Activated effector memory CD4-positive, alpha-beta T cell treated with anti-CD3 and anti-CD28 coated beads, Interleukin-2, amount 50 U/mL, for 16 hours (primary cell): Measurements from ENCODE around the gene EDN1.
"Not testable (repeated sequence)": the region's sequence is repeated elsewhere in the genome, so short reads cannot be mapped to it uniquely, and the experiment has no call there.

Experiments used
- DNase-seq: peaks from one replicate; pipeline ENCODE4 v3.0.0-alpha.2; 2020

EDN1 gene

DNA sequence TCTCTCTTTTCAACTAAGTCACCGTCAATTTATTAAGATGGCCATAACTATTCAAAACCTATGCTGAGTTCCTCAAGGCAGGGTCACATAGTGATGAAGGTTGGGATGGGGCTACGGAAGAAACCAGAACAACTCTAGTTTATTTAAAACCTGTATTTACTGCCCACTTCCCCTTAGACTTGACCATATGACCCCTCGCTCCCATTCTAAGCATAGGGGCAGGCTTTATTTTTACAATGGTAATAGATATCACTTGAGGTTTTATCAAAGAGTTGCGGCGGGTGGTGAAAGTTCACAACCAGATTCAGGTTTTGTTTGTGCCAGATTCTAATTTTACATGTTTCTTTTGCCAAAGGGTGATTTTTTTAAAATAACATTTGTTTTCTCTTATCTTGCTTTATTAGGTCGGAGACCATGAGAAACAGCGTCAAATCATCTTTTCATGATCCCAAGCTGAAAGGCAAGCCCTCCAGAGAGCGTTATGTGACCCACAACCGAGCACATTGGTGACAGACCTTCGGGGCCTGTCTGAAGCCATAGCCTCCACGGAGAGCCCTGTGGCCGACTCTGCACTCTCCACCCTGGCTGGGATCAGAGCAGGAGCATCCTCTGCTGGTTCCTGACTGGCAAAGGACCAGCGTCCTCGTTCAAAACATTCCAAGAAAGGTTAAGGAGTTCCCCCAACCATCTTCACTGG, 5.5 kb downstream of the EDN1 start:
- no peak for DNase-seq

DNA sequence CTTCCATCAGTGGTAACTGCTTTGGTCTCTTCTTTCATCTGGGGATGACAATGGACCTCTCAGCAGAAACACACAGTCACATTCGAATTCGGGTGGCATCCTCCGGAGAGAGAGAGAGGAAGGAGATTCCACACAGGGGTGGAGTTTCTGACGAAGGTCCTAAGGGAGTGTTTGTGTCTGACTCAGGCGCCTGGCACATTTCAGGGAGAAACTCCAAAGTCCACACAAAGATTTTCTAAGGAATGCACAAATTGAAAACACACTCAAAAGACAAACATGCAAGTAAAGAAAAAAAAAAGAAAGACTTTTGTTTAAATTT, 6.1 kb downstream of the EDN1 start:
- DNase-seq: no peak

DNA sequence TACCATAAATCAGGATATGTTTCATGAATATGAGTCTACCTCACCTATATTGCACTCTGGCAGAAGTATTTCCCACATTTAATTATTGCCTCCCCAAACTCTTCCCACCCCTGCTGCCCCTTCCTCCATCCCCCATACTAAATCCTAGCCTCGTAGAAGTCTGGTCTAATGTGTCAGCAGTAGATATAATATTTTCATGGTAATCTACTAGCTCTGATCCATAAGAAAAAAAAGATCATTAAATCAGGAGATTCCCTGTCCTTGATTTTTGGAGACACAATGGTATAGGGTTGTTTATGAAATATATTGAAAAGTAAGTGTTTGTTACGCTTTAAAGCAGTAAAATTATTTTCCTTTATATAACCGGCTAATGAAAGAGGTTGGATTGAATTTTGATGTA, 6.4 kb downstream of the EDN1 start:
- DNase-seq: no peak

DNA sequence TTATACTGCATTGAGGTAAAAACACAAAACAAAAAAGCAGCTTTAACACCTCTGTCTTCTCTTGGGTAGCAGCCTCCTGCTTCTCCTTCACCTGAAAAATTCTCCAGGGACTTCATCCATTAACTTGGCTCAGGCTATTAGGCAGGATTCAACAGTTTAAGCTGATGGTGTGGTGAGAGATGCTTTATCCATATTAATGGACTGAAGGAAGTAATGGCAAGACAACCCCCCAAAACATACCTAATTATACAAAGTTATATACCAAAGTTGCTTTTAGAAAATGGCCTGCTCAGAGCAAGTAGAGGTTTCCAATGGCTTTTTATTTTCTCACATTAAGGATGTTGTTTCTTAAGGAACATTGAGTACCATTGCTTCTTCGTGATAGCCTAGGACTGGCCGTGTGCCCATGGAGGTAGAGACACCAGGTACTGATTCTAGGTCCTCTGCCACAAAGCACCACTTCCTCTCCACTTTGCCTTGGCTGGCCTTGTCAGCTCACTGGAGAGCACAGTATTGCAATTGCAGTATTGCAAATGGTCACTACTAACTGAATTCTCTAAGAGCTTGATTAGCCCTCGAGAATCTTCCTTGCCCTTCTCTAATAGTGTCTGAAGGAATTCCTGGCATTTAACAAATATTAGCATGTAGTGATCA, 7.3 kb downstream of the EDN1 start:
- no peak for DNase-seq

DNA sequence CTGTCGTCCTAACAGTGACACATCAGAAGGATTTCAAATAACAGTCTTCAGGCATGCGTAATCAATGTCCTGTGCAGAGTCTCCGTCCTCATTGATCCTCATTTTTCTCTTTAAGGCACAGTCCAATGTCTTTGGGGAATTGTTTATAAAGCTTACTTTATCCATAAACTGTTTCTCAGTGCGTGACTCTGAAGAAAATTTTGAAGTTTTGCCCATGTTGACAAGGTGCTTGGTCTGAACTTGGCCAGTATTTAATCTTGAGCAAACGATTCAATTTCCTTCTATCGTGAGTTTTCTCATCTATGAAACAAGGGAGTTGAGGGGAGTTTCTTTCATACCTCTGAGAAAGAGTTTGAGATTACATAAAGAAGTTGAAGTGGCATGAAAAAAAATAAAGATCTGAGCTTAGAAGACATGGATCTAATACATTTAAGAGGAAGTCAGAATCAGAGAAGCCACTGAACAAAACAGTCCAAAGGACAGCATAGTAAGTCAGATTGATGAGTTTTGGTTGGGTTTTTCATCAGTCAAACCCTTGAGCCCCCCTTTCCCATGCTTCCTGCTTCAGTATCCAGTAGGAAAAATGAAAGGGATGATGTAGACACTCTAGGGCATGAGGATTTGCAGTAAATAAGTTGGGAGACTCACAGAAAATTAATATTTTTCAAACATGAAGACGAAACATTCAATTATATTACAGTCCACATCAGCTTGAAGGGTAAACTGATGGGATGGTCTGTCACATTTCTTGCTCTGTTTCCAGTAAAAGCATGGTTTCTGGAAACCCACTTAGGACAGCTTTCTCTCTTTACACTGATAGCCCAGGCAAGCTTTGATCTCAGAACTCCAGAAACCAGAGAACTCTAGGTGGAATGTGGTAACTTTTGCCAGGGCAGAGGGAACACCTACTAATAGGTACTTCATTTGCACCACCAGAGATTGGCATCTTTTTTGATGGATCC, 8.1 kb downstream of the EDN1 start:
- DNase-seq: no peak

DNA sequence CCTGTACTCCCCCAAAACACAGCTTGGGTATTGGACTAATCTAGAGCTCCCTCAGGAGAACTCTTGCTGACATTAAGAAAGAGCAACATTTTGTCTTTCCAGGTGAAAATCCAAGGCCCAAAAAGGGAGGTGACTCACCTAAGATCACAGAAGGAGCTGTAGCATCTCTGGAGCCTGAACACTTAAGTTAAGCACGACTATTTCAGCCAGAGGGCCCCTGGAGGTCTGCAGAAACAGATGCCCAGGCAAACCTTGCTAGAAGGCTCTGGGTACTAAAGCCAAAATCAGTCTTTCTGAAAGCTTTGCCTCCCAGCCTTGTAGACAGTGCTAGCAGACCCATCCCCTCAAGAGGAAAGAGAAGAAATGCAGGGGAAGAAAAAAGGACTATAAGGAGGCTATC, 8.8 kb downstream of the EDN1 start:
- DNase-seq: no peak

DNA sequence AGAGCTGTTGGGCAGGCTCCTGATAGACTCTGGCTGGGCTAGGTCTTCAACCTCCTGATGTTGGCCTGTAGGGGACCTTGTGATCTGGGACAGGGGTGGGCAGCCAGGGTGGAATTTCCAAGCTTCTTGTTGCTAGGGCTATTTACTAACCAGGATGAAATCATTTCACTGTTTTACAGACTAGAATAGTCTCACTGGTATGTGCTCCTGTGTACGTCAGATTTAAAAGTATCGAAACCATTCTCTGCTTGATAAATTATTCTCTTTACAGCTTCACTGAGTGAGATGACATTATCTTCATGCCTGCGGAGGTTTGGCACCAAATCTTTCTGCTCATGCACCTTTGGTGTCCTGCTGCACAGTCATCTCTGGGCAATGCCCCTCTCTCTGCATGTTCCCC, 10.9 kb downstream of the EDN1 start:
- DNase-seq: no peak

DNA sequence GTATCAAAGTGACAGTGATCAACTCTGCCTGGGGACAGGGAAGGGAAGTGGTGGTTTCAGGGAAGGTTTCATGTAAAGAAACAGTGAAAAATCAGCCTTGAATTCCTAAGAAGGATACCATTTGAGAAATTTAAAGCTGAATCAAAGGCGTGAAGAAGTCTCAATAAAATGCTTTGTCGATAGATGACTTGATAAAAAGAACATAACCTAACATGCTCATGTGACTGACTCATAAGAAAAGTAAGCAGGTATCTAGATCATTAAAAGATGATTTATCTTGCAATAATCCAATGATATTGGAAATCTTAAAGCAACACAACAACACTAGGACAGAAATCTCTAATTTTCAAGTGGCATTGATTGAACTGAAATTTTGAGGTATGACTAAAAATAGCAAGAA, 14.3 kb downstream of the EDN1 start:
- no peak for DNase-seq

DNA sequence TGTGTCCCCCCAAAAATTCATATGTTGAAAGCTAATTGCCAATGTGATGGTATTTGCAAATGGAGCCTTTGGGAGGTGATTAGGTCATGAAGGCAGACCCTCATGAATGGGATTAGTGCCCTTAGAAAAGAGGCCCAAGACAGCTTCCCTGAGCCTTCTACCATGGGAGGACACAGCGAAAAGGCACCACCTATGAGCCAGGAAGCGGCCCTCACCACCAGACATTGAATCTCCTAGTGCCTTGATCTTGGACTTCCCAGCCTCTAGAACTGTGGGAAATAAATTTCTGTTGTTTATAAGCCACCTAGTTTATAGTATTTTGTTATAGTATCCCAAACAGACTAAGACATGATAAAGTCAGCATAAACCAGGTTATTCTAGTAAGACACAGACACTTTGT, 18.9 kb downstream of the EDN1 start:
- no peak for DNase-seq

DNA sequence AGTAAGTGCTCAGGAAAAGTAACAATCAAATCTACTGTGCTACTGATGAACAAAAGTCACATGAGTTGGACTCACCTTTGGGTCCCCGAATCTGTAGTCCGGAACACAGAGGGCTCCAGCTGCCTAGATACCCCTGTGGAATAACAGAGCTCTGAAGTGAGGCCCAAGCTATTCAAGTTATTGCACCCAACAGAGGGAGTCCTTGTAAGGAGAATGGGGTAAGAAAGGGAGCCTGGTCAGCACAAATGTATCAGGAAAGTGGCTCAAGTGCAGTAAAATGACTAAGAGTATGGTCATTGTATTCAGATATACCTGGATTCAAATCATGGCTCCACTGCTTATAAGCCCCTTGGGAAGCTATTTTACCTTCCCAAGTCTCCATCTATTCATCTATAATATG, 20.9 kb downstream of the EDN1 start:
- no peak for DNase-seq

DNA sequence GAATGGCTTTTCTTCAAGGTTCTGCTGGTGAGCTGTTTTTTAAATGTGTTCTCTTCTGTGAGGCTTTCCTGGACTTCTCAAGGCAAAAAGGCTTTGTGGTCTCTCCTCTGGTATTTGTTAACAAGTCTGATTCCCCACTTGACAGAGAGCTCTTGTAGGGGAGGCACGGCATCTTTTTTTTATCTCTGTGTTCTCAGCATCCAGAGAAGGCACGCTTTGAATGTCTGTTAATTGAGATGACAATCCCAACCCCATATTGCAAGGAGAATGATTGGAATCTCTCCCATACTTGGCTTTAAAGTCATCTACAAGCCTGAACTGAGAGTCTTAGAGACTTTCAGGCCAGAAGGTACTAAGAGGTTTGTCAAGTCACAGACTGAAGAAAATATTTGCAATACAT, 22.6 kb downstream of the EDN1 start:
- no peak for DNase-seq

DNA sequence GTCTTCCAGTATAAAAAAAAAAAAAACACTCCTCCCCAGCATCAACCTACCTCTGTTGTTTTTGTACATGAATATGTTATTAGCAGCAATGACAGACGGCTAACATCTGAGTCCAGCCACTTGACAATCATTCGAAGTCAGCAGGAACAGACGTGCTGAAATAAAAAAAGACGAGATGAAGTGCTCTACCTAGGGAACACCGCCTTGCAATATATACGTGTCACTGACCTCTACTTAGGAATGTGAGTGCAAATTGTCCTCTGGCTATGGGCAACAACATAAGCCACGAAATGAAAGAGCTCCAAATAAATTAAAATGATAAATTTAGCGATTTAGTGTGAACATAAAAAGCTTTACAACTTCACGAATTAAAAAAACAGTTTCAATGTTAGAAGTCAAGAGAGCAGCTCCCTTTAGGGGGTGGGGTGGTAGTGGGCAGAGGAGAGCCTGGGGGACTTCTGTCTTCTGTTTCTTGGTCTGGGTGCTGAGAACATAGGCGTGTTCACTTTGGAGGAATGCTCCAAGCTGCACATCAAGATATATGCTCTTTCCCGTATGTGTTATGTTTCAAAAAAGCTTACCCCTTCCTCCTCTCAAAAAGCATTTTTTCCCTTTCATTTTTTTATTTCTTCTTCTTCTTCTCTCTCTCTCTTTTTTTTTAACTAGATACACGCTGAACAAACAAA, 23.3 kb downstream of the EDN1 start:
- DNase-seq: no peak

DNA sequence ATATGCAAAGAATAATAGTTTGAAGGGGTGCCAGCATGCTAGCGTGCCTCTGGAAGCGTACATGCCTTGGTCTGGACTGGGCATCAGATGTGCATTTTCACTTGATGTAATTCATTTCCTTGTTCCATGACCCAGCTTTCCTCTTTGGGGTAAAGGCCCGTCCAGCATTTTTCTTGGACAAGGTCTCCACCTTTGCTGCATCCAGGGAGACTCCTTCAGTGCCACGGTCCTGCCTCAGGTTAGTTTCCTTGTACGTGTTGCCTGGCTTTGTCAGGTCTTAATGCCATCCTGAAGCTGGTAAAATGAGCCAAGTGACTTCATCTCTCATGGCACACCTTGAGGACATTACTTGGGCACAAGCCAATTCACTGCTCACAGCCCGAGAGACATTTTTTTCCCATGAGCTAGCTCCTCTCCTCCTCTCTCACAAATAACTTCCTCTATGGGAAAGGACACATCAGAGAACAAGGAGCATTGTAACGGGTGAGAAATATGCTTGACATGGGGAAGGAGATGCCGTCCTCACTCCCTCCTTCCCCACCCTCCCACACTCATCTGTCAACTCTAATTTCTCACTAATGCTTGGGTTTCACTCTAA, 23.9 kb downstream of the EDN1 start:
- no peak for DNase-seq

DNA sequence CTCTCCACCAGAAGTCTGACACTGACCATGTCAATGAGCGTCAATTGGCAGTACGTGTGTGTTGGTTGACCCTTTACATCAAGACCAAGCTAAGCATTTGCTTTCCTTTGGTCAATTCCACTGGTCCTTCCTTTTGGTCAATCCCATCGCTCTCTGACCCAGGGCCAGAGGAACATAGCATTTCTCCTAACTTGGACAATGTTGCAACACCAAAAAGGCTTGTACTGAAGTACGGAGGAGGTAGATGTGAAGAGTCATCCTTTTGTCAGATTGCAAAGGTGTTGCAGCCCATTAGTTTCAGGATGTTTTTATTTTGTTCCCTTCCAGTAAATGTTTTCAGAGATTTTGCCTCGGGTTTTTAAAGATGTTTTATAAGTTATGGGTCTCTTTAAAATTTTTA, 24.6 kb downstream of the EDN1 start:
- DNase-seq: no peak

DNA sequence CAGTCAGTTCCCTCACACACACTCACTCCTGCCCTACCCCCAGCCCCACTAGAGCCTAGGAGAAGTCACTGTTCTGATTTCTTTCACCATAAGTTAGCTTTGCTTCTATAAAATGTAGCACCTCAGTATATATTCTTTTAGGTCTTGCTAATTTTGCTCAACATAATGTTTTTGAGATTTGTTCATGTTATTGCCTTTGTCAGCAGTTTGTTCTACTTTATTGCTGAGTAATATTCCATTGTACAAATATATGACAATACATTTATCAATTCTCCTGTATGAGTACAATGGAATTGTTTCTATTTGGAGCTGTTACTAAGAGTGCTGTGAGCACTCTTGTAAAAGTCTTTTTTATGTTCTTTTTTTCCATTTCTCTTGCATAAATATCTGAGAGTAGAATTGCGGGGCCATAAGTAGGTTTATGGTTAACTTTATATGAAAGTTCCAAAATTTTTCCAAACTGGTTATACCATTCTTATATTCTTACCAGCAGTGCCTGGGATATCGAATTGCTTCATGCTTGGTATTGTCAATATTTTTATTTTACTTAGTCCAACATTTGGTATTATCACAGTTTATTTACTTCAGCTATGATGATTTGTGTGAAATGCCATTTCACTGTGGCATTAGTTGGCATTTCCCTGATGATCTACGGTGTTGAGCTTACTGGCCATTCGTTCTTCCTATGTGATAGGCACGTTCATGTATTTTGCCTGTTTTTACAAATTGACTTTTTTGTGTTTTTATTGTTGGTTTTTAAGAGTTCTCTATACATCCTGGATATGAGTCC, 25.3 kb downstream of the EDN1 start:
- no peak for DNase-seq

DNA sequence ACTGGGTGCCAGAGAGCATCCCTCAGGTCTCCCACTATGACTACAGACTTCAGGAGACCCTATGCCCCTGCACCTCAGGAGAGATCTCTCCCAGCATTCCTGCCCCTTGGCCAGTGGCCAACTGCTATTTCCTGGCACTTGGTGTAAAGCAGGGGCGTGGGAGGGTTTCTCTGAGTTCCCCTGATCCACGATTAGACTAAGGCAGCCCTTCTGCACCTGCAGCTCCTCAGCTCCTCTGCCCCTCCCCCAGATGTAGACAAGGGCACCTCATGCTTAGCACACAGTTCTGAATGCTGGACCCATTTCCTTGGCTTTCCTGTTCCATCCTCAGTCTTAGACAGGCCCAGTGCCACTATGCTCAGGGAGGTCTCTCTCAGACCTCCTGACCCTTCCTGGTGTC, 28.6 kb downstream of the EDN1 start:
- DNase-seq: no peak

DNA sequence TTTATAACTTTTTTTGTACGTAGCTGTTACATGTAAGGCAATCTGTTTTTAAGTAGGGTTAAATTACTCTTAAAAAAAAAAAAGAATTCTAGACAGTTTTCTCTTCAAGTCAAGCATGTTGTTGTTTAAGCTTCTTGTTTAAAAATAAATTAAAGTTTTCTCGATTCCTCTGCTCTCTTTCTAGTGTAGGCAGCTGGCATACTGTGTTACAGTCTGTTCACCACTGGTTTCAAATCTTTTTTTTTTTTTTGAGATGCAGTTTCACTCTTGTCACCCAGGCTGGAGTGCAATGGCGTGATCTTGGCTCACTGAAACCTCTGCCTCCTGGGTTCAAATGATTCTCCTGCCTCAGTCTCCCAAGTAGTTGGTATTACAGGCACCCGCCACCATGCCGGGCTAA, 29.9 kb downstream of the EDN1 start:
- DNase-seq: not testable (repeated sequence)

DNA sequence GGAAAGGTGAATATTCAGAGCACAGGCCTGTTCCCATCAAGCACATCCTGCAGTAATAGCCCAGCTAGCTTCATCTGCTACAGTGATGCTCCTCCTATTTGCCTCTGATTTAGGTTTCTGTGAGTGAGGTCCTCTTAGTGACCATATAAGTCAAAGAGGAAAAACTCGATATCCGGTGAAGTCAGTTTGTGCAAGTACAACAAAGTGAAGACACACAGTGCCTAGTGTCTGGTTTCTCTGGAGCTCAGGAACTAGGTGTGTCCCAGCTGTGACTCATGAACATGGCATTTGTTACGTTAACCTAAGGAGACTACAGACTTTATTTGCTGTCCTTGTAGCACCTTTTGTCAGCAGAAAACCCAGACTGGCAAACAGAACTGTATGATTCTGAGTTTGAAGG, 33.9 kb downstream of the EDN1 start:
- no peak for DNase-seq

DNA sequence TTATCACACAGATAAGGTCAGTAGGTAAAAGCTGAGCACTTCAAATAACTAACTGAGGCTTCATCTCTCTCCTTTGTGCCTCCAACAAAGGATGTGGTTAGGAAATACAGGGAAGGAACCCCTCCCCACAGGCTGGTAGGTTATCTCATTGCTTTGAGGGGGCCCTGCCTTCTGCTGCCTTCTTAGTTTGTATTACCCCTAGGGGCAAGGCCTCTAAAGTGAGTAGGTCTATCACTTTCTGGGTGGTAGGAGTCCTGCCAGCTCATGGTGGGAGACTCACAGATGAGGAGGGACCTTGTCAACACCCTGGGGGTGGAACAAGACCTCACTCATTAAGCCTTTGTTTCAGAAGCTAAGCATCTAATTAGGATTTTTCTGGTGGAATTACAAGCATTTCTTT, 34.6 kb downstream of the EDN1 start:
- no peak for DNase-seq

DNA sequence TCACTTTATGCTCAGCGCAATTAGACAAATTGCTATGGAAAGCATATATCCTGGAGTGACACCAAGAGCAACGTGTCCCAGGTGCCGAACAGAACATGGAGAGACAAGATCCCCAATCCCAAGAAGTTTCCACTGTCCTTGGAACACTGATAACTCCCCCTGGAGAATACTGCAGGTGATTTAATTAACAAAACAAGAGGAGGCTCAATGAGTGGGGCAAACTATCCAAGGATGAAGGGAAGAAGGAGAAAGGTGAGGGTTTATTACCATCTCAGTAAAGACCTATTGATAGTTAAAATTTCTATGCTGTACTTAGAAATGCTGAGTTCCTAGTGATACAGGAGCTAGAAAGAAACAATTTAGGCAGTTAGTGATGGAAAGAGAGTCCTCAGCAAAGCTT, 35.7 kb downstream of the EDN1 start:
- DNase-seq: no peak

DNA sequence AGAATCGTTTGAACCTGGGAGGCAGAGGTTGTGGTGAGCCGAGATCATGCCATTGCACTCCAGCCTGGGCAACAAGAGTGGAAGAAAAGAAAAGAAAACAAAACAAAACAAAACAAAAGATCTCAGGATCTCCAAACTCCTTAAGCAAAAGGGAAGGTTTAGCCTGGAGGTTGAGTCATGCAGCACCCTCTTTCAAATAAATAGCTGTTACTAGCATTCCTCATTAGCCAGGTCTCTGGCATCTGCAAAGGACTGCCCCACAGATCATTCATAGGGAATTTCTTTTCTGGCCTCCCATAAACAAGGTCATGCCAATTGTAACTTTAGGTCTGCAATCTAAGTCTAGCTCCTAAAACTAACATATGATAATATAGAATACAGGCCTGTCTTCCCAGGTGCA, 37.2 kb downstream of the EDN1 start:
- DNase-seq: no peak

DNA sequence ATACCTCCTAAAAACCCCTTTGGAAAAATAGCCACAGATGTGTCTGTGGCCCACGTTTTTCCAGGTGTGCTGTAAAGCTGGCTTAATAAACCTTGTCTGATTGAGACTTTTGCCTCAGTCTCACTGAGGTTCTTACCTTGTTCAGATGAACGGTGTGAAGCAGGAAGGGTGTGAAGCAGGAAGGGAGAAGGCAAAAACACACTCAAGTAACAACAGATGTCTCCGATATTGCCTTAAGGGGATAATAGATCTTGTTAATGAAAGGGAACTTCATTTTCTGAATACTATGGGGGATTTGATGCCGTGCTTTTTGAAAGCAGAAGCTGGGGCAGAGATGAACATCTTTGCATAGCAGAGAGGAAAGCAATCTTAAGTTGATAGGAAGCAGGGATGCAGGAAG, 37.8 kb downstream of the EDN1 start:
- no peak for DNase-seq
